ENCODE measurements around the gene PIEZO1. TPM values are rescaled to one million over a fixed set of nuclear protein-coding genes. Genes with fewer than 3 reads are reported as not detected.

Gene PIEZO1
- total RNA-seq, 1 experiment from 2014 or later = 375 TPM

GRCh38 chr16:88768071-88768783 is 16.8 kb downstream of the PIEZO1 start:
- no peak for DNase-seq (ENCODE audit: low spot score)

- DNase-seq (ENCODE audit: low spot score) = no peak
Observed at GRCh38 chr16:88767546-88768070, 17.4 kb downstream of the PIEZO1 start.

GRCh38 chr16:88766975-88767374 is 18.0 kb downstream of the PIEZO1 start:
- DNase-seq (ENCODE audit: low spot score) = no peak

GRCh38 chr16:88764913-88765349 is 20.1 kb downstream of the PIEZO1 start:
- peak; percentile 80 for DNase-seq (ENCODE audit: low spot score)

- DNase-seq (ENCODE audit: low spot score) = no peak
Observed at GRCh38 chr16:88764080-88764479, 20.9 kb downstream of the PIEZO1 start.

GRCh38 chr16:88763502-88764053 is 21.4 kb downstream of the PIEZO1 start:
- DNase-seq (ENCODE audit: low spot score) = peak; percentile 69

GRCh38 chr16:88762941-88763340 is 22.1 kb downstream of the PIEZO1 start:
- DNase-seq (ENCODE audit: low spot score) = no peak

- DNase-seq (ENCODE audit: low spot score) = no peak
Observed at GRCh38 chr16:88762258-88762870, 22.7 kb downstream of the PIEZO1 start.

- peak; percentile 45 for DNase-seq (ENCODE audit: low spot score)
Observed at GRCh38 chr16:88761830-88762229, 23.2 kb downstream of the PIEZO1 start.

GRCh38 chr16:88761143-88761534 is 23.9 kb downstream of the PIEZO1 start:
- peak; percentile 26 for DNase-seq (ENCODE audit: low spot score)

- peak; percentile 77 for DNase-seq (ENCODE audit: low spot score)
Observed at GRCh38 chr16:88760424-88761142, 24.4 kb downstream of the PIEZO1 start.

GRCh38 chr16:88759976-88760350 is 25.1 kb downstream of the PIEZO1 start:
- no peak for DNase-seq (ENCODE audit: low spot score)

- DNase-seq (ENCODE audit: low spot score) = no peak
Observed at GRCh38 chr16:88759245-88759975, 25.6 kb downstream of the PIEZO1 start.

GRCh38 chr16:88758944-88759244 is 26.1 kb downstream of the PIEZO1 start:
- DNase-seq (ENCODE audit: low spot score) = no peak

GRCh38 chr16:88758227-88758943 is 26.6 kb downstream of the PIEZO1 start:
- DNase-seq (ENCODE audit: low spot score) = no peak

GRCh38 chr16:88755745-88756443 is 29.1 kb downstream of the PIEZO1 start:
- DNase-seq (ENCODE audit: low spot score) = no peak

- peak; percentile 76 for DNase-seq (ENCODE audit: low spot score)
Observed at GRCh38 chr16:88754912-88755744, 29.9 kb downstream of the PIEZO1 start.

GRCh38 chr16:88754109-88754911 is 30.7 kb downstream of the PIEZO1 start:
- DNase-seq (ENCODE audit: low spot score) = no peak

GRCh38 chr16:88753602-88754001 is 31.4 kb downstream of the PIEZO1 start:
- DNase-seq (ENCODE audit: low spot score) = no peak
